ENCODE results near the gene ZAR1. TPM values are rescaled to one million over a fixed set of nuclear protein-coding genes. Genes with fewer than 3 reads are reported as not detected.

ZAR1 gene
- total RNA-seq, 1 experiment from 2014 or later, result 0.47 TPM

- no peaks in the 10 kb centered on the region for H3K27me3 ChIP-seq (ENCODE audit: insufficient read depth, low read length)
- H3K79me2 ChIP-seq (ENCODE audit: insufficient read depth, low read length), result no peaks in the 10 kb centered on the region
- no peak overlapping the region for H3K27ac ChIP-seq (ENCODE audit: low read depth, low read length)
- RAD21 ChIA-PET (ENCODE audit: low non-redundant PET in 1 of 2, low total read pairs in 2 of 2, uncharacterized antibody in 2 of 2, unreplicated experiment in 2 of 2), result no interaction called here
- peaks cover 15 to 18% of the 10 kb centered on the region in 2 experiments for H3K36me3 ChIP-seq (ENCODE audit: control insufficient read depth in 1 of 2, insufficient read depth in 2 of 2, low read length in 2 of 2)
- POLR2A ChIA-PET, result no interaction called here
- intact Hi-C loops (cut with micrococcal nuclease), result no loop called here
- DNase-seq (ENCODE audit: low read depth, low spot score) (no peak), ATAC-seq (no peak)
- no peaks in the 10 kb centered on the region for H3K4me1 ChIP-seq (ENCODE audit: control insufficient read depth in 1 of 2, insufficient read depth in 2 of 2, low read length in 2 of 2)
- H3K4me2 ChIP-seq (ENCODE audit: low read length), result no peak overlapping the region
- no TSS peak for BruUV-seq (replicated peaks)
- H3K9me2 ChIP-seq (ENCODE audit: insufficient read depth), result no peaks in the 10 kb centered on the region
- no peak overlapping the region for H2AFZ ChIP-seq (ENCODE audit: low read depth, low read length, poor library complexity, severe bottlenecking)
- no peaks in the 10 kb centered on the region for H4K20me1 ChIP-seq (ENCODE audit: insufficient read depth)
- CTCF ChIA-PET, result no interaction called here
- H3K9me3 ChIP-seq (ENCODE audit: control insufficient read depth in 1 of 2, insufficient read depth in 1 of 2, low read depth in 1 of 2, low read length in 2 of 2), result no peaks in the 10 kb centered on the region
- H3K4me3 ChIP-seq (replicated peaks in 1 of 2; ENCODE audit: low read depth in 1 of 2, low read length in 2 of 2), result no peak overlapping the region
- TF ChIP-seq TCF7L2 (IDR thresholded peaks at IDR 0.05; ENCODE audit: borderline replicate concordance, extremely low read depth, insufficient read depth, insufficient read length), result no peak
- no peak for TF ChIP-seq MAX (IDR thresholded peaks at IDR 0.05)
- TF ChIP-seq POLR2A (IDR thresholded peaks at IDR 0.05; ENCODE audit: borderline replicate concordance, extremely low read depth, insufficient read depth, insufficient read length), result no peak
- no peak for TF ChIP-seq ZFX (IDR thresholded peaks at IDR 0.05)
- no peak for TF ChIP-seq SIN3A (IDR thresholded peaks at IDR 0.05; ENCODE audit: low read depth)
- TF ChIP-seq ATF3 (IDR thresholded peaks at IDR 0.05), result no peak
- TF ChIP-seq CEBPB (IDR thresholded peaks at IDR 0.05; ENCODE audit: low read depth), result no peak
- TF ChIP-seq ZNF274 (IDR thresholded peaks at IDR 0.05; ENCODE audit: low read depth, low read length), result no peak
- no peak for TF ChIP-seq ELF1 (IDR thresholded peaks at IDR 0.05; ENCODE audit: borderline replicate concordance, low read depth)
- no peak for TF ChIP-seq SP1 (IDR thresholded peaks at IDR 0.05; ENCODE audit: low read depth)
- TF ChIP-seq JUND (IDR thresholded peaks at IDR 0.05), result no peak
- TF ChIP-seq REST (IDR thresholded peaks at IDR 0.05; ENCODE audit: low read depth), result no peak
- TF ChIP-seq FOSL1 (IDR thresholded peaks at IDR 0.05; ENCODE audit: low read depth), result no peak
- TF ChIP-seq EZH2phosphoT487 (IDR thresholded peaks at IDR 0.05; ENCODE audit: borderline replicate concordance), result no peak
- TF ChIP-seq ZBTB33 (IDR thresholded peaks at IDR 0.05; ENCODE audit: extremely low read depth, insufficient replicate concordance, low read length), result no peak
- no peak for TF ChIP-seq EGR1 (IDR thresholded peaks at IDR 0.05; ENCODE audit: low read depth)
- no peak overlapping the region for H3K9ac ChIP-seq (ENCODE audit: low read length)
Measured at GRCh38 chr4:48509543-48509942, 19.5 kb downstream of the ZAR1 start.

Data from HCT116 (cell line).